Naive thymus-derived CD4-positive, alpha-beta T cell (primary cell): ENCODE measurements around the gene PEX16. TPM values are rescaled to one million over a fixed set of nuclear protein-coding genes. Genes with fewer than 3 reads are reported as not detected.

Experiments
- ATAC-seq: fragments of 150-1000 bp; cut with Tn5 transposase; 2 replicates; pipeline ENCODE4 v1.10.0; 2021; ENCODE audit warnings: mild to moderate bottlenecking, moderate library complexity
- CTCF ChIA-PET: fragments of 350-600 bp; sonication (Branson Sonifier 250); formaldehyde crosslinking; loops from one replicate; lab custom pipeline; 2021; ENCODE audit warnings: antibody characterized with exemption; lab: Charles Lee
- POLR2A ChIA-PET: fragments of 350-600 bp; sonication (Branson Sonifier 250); formaldehyde crosslinking; loops from one replicate; lab custom pipeline; 2021; ENCODE audit warnings: antibody characterized with exemption, inconsistent platforms; lab: Charles Lee
- DNase-seq, 9 donors: peaks; one replicate each; pipeline versions ENCODE4 v3.0.0 to v3.0.0-alpha.2; 2020 to 2022; ENCODE audit warnings: mixed read lengths in 1 of 9
- H3K27ac ChIP-seq: one replicate; pipeline ENCODE4 v1.7.0; 2013; ENCODE audit warnings: mild to moderate bottlenecking, low read depth, low read length, moderate library complexity
- H3K27me3 ChIP-seq, 2 donors: one replicate each; pipeline ENCODE4 v1.7.0; 2013; ENCODE audit warnings: low read length in 2 of 2, mild to moderate bottlenecking in 2 of 2, moderate library complexity in 2 of 2; ENCODE audit not compliant: control insufficient read depth in 2 of 2, insufficient read depth in 2 of 2
- H3K36me3 ChIP-seq, 3 experiments: 1 replicate in 2 of 3; 2 replicates in 1 of 3; pipeline ENCODE4 v1.7.0; 2013; ENCODE audit warnings: low read length in 3 of 3, mild to moderate bottlenecking in 3 of 3, moderate library complexity in 1 of 3; ENCODE audit not compliant: insufficient read depth in 3 of 3, control insufficient read depth in 2 of 3
- H3K4me1 ChIP-seq, 2 donors: one replicate each; pipeline ENCODE4 v1.7.0; 2013; ENCODE audit warnings: low read length in 2 of 2, mild to moderate bottlenecking in 2 of 2, moderate library complexity in 1 of 2; ENCODE audit not compliant: control insufficient read depth in 2 of 2, insufficient read depth in 2 of 2
- H3K4me3 ChIP-seq: 2 replicates; pipeline ENCODE4 v1.7.0; 2013; ENCODE audit warnings: mild to moderate bottlenecking, low read length
- H3K9me3 ChIP-seq, 3 experiments: 1 replicate in 2 of 3; 2 replicates in 1 of 3; pipeline ENCODE4 v1.7.0; 2013; ENCODE audit warnings: low read length in 3 of 3; ENCODE audit not compliant: control insufficient read depth in 2 of 3
- H3K27ac Mint-ChIP-seq, 9 donors: one replicate each; pipeline ENCODE4 v1.8.0; 2020 to 2022; ENCODE audit warnings: mixed read lengths in 9 of 9, mild to moderate bottlenecking in 8 of 9, moderate library complexity in 5 of 9, inconsistent platforms in 2 of 9
- H3K27me3 Mint-ChIP-seq, 5 donors: one replicate each; pipeline ENCODE4 v1.8.0; 2021 to 2022; ENCODE audit warnings: mixed read lengths in 5 of 5, mild to moderate bottlenecking in 1 of 5
- H3K36me3 Mint-ChIP-seq, 5 donors: one replicate each; pipeline ENCODE4 v1.8.0; 2020 to 2022; ENCODE audit warnings: mixed read lengths in 5 of 5, mild to moderate bottlenecking in 3 of 5, inconsistent platforms in 1 of 5
- H3K4me1 Mint-ChIP-seq, 7 donors: one replicate each; pipeline ENCODE4 v1.8.0; 2020 to 2022; ENCODE audit warnings: mixed read lengths in 7 of 7, mild to moderate bottlenecking in 3 of 7, inconsistent platforms in 1 of 7
- H3K4me3 Mint-ChIP-seq, 10 donors: one replicate each; pipeline ENCODE4 v1.8.0; 2020 to 2022; ENCODE audit warnings: mild to moderate bottlenecking in 10 of 10, mixed read lengths in 10 of 10, moderate library complexity in 6 of 10, inconsistent platforms in 2 of 10
- H3K9me3 Mint-ChIP-seq, 11 donors: one replicate each; pipeline ENCODE4 v1.8.0; 2020 to 2022; ENCODE audit warnings: mixed read lengths in 11 of 11, mild to moderate bottlenecking in 4 of 11, inconsistent platforms in 1 of 11, moderate library complexity in 1 of 11
- intact Hi-C, 2 donors: fragments of 100-400 bp; cut with micrococcal nuclease; formaldehyde crosslinking; loops; one replicate each; pipeline ENCODE4 v1.15.1; 2023
- polyA plus RNA-seq, 2 donors: library from polyadenylated mRNA; unstranded; fragments of 300-500 nt; fragmentation: Illumina TruSeq; gene quantifications; one replicate each; pipeline ENCODE4 v1.2.3, GENCODE V29; 2021
- total RNA-seq, 6 experiments: library from RNA in 5 of 6; stranded (reverse) in 5 of 6; gene quantifications; 1 replicate in 5 of 6; 2 replicates in 1 of 6; pipeline ENCODE4 v1.2.3 and lab custom pipeline; 2021 to 2026

The PEX16 gene
- total and polyA plus RNA-seq, 7 experiments from 2014 or later = 48.2 to 64.3 (median 56.7) TPM

DNA sequence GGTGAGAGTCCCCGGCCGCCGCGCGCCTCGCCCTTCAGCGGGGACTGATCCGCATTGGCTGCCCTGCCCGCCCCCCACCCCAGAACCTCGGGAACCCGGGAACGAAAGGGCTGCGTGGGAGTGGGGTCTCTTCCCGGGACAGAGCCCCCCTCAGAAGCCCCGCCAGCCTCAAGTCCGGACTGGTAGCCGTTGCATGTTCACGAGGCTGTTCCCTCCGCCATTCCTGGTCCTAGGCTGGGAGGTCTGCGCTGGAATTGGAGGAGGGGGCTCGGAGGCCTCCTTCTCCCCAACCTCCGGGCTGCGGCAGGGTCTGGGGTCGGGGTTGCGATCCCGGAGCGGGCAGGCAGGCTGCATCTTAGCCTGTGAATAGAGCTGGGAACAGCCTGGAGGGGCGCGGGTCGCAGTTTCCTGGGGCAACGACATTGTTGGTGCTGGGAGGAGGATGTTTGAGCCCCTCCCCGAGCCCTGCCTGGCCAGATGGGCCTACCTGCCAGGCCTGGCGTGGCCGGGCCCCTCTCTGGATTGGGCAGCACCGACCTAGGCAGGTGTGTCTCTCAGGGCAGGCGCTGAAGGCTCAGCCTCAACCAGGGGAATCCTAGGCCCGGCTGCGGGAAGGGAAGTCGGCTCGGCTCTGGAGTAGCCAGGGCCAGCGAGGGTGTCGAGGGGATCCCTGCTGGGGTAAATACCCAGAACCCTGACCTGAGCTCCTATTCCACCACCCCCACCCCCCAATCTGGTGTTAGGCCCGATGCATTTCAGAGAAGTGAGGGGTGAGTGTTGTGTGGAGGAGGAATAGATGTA, 31.6 kb downstream of the PEX16 start:
- H3K27ac ChIP-seq = no peak overlapping the region
- peaks cover 0 to 19% (median 3%) of the 10 kb centered on the region in 5 donors for H3K36me3 Mint-ChIP-seq
- H3K4me3 ChIP-seq = no peak overlapping the region
- peak overlapping the region in 6 of 10 donors; percentile 29 to 49 (median 39) for H3K4me3 Mint-ChIP-seq
- H3K9me3 ChIP-seq = no peaks in the 10 kb centered on the region
- peaks cover 0 to 21% (median 4%) of the 10 kb centered on the region in 5 donors for H3K27me3 Mint-ChIP-seq
- H3K27ac Mint-ChIP-seq = no peak overlapping the region
- no peak for ATAC-seq
- peaks cover 0 to 14% (median 0%) of the 10 kb centered on the region in 3 experiments for H3K36me3 ChIP-seq
- intact Hi-C loops = loop anchor here (1.0 kb wide), 4 partner anchors 13 to 39 kb away; partner anchors contain the start of gene CRY2 (in 1 of the 2)
- ChIA-PET CTCF (no interaction called here), POLR2A (no interaction called here)
- H3K9me3 Mint-ChIP-seq = peaks cover 0 to 3% (median 0%) of the 10 kb centered on the region in 11 donors
- peaks cover 7 to 15% (median 10%) of the 10 kb centered on the region in 7 donors for H3K4me1 Mint-ChIP-seq
- H3K27me3 ChIP-seq = no peaks in the 10 kb centered on the region
- H3K4me1 ChIP-seq = no peaks in the 10 kb centered on the region
- DNase-seq = no peak

DNA sequence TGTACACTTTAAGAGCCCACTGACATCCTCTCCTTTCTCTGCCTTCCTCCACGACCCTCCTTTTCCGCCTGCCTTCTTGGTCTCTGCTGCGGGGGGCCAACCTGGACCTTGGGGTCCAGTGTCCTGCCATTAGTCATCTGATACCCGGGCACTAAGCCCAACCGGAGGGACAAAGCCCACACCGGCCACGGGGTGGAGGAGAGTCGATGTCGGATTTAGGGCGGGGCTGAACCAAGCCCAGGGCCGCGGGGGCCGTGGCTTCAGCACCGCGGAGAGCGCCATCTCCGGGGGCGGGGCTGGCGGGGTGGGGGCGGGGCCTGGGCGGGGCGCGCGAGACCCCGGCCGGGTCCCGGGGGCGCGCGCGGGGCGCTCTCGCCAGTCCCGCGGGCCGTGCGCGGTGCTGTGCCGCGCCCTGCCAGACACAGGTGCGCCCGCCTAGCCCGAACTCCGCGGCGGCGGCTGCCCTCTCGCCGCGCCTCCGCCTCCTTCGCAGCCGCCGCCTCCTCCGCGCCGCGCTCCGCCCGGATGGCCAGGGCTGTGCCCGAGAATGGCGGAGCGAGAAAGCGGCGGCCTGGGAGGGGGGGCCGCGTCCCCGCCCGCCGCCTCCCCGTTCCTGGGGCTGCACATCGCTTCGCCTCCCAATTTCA, 32.3 kb downstream of the PEX16 start, which contains the start of gene MAPK8IP1:
TSS of gene MAPK8IP1 (plus strand) at position 378 of the 647 bp plus-strand sequence. CDS start at position 548, 170 bp downstream.
- H3K27ac Mint-ChIP-seq = peak within 1 kb of the TSS in 2 of 9 donors; percentile 40 to 69
- H3K27me3 ChIP-seq = no peaks in the 10 kb centered on the region
- ChIA-PET POLR2A (no interaction called here), CTCF (no interaction called here)
- H3K4me3 Mint-ChIP-seq = peak within 1 kb of the TSS; percentile 64 to 85 (median 73)
- peak; percentile 90 for ATAC-seq
- H3K9me3 ChIP-seq = no peaks in the 10 kb centered on the region
- intact Hi-C loops = loop anchor here (1.0 kb wide), 4 partner anchors 14 to 38 kb away; partner anchors contain the start of gene CRY2 (in 1 of the 2)
- peak within 1 kb of the TSS; percentile 51 for H3K4me3 ChIP-seq
- peak; percentile 15 to 71 (median 50) for DNase-seq
- H3K36me3 Mint-ChIP-seq = peaks cover 0 to 26% (median 7%) of the 10 kb centered on the region in 5 donors
- peaks cover 0 to 21% (median 0%) of the 10 kb centered on the region in 3 experiments for H3K36me3 ChIP-seq
- H3K4me1 Mint-ChIP-seq = peaks cover 7 to 15% (median 10%) of the 10 kb centered on the region in 7 donors
- no peak within 1 kb of the TSS for H3K27ac ChIP-seq
- H3K27me3 Mint-ChIP-seq = peaks cover 0 to 21% (median 4%) of the 10 kb centered on the region in 5 donors
- H3K9me3 Mint-ChIP-seq = peaks cover 0 to 3% (median 0%) of the 10 kb centered on the region in 11 donors
- H3K4me1 ChIP-seq = no peaks in the 10 kb centered on the region

DNA sequence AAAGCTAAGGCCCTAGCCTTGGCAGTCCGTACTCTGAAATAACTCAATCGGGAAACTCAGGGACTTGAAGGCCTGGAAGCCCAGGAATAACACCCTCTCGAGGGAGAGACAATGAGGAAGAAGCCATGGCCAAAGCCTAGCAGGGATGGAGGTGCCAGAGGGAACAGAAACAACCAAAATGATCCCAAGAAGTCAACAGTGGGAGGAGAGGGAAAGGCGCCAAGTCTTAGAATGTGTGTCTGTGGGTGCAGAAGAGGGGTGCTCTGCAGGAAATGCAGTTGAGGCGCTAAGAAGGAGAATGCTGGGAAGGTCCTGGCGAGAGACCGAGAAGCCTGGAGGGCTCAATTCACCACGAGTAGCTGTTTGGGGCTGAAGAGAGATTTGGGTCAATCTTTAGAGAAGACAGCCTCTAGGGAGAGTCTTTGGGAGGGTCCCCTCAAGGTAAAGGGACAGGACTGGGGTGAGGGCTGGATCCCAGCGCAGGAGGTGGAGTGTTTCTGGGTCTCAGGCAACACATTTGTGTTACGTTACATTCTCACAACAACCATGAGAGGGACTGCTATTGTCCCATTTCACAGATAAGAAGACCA, 33.0 kb downstream of the PEX16 start:
- Histone ChIP-seq H3K9me3 (no peaks in the 10 kb centered on the region), H3K27me3 (no peaks in the 10 kb centered on the region), H3K4me3 (no peak overlapping the region), H3K36me3 (peaks cover 0 to 28% (median 6%) of the 10 kb centered on the region in 3 experiments), H3K27ac (no peak overlapping the region), H3K4me1 (no peaks in the 10 kb centered on the region)
- H3K36me3 Mint-ChIP-seq = peaks cover 0 to 33% (median 11%) of the 10 kb centered on the region in 5 donors
- peaks cover 7 to 15% (median 10%) of the 10 kb centered on the region in 7 donors for H3K4me1 Mint-ChIP-seq
- H3K9me3 Mint-ChIP-seq = peaks cover 0 to 3% (median 0%) of the 10 kb centered on the region in 11 donors
- H3K27ac Mint-ChIP-seq = peak overlapping the region in 2 of 9 donors; percentile 40 to 69
- ChIA-PET CTCF (no interaction called here), POLR2A (interaction anchor here (0.6 kb wide), 1 partner anchor 738 kb away, joined by 3 read pairs; no protein-coding TSS in a partner anchor)
- peak overlapping the region; percentile 64 to 85 (median 73) for H3K4me3 Mint-ChIP-seq
- DNase-seq = no peak
- intact Hi-C loops = loop anchor here (1.0 kb wide), 4 partner anchors 15 to 37 kb away; partner anchors contain the start of gene CRY2 (in 1 of the 2)
- peaks cover 0 to 21% (median 4%) of the 10 kb centered on the region in 5 donors for H3K27me3 Mint-ChIP-seq
- ATAC-seq = no peak

DNA sequence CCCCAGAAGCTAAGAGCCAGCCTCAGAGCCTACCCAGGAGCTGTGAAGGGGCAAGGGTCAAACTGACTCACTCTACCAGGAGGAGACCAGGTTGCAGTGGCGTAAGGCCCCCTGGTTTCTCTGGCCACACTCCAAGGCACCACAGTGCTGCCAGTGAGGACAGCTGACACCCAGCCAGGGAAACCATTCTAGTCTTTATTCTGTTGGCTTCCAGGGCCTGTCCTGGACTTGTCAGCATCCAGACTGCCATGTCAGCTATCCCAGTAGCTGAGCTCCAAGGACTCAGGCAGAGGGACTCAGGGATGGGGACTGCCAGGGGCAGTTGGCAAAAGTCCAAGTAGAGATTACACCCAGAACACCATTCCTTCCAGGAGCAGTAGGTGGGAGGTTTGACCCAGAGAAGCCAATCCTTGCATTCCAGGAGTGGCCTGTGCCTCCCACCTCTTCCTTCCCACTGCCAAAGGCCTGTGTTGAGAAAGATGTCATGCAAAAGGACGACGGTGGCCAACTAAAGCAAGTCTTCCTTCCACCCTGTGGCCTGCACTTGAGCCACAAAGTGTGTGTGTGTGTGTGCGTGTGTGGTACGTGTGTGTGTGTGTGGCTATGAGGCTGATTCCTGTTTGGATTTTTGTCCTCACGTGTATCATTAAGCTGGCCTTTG, 35.8 kb downstream of the PEX16 start:
- DNase-seq (no peak), ATAC-seq (no peak)
- H3K27me3 ChIP-seq = no peaks in the 10 kb centered on the region
- no peaks in the 10 kb centered on the region for H3K9me3 ChIP-seq
- H3K27ac ChIP-seq = no peak overlapping the region
- Mint-ChIP-seq H3K4me3 (no peak overlapping the region), H3K4me1 (peaks cover 7 to 16% (median 10%) of the 10 kb centered on the region in 7 donors), H3K9me3 (peaks cover 0 to 3% (median 0%) of the 10 kb centered on the region in 11 donors), H3K27ac (no peak overlapping the region), H3K36me3 (peaks cover 9 to 53% (median 33%) of the 10 kb centered on the region in 5 donors), H3K27me3 (peaks cover 0 to 14% (median 0%) of the 10 kb centered on the region in 5 donors)
- intact Hi-C loops = no loop called here
- H3K4me1 ChIP-seq = no peaks in the 10 kb centered on the region
- H3K4me3 ChIP-seq = no peak overlapping the region
- POLR2A ChIA-PET = no interaction called here
- CTCF ChIA-PET = no interaction called here
- peaks cover 3 to 49% (median 11%) of the 10 kb centered on the region in 3 experiments for H3K36me3 ChIP-seq

DNA sequence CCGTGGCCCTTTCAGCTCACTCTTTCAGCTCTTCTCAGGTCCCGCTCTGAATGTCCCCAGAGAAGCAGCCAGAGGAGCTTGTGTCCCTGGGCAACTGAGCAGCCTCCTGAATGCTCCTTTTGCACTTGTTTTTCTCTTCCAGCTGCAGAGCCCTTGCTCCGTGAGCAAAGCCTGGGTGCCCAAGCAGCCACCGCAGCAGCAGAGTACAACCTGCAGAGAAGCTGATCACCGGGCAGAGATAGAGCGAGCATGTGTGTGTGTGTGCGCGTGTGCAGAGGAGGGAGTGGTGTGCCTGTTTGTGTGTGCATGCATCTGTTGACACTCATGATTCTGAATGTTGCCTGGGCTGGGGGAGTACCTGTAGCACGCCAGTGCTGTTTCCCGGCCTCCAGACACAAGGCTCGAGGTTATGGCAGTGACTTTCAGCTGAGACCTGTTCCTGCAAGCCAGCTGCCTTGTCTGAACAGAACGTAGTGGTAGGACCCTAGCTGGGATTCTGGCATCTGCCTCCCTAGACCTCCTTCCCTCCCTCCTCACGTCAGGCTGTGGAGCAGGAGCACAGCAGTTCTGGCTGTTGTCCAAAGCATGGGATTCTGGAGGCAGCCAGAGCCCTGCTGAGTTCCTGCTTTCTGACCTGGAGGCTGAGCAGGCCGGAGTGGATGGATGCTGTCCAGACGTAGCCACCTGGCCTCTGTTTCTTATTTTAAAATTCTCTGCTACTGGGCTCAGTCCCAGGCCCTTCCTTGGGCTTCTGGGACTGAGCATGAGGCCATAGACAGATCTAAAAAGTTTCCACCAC, 36.7 kb downstream of the PEX16 start:
- Histone ChIP-seq H3K9me3 (no peaks in the 10 kb centered on the region), H3K4me3 (no peak overlapping the region), H3K4me1 (no peaks in the 10 kb centered on the region), H3K36me3 (peaks cover 3 to 58% (median 11%) of the 10 kb centered on the region in 3 experiments), H3K27me3 (no peaks in the 10 kb centered on the region), H3K27ac (no peak overlapping the region)
- Mint-ChIP-seq H3K27ac (no peak overlapping the region), H3K4me1 (peaks cover 7 to 16% (median 10%) of the 10 kb centered on the region in 7 donors), H3K4me3 (no peak overlapping the region), H3K27me3 (peaks cover 0 to 10% (median 0%) of the 10 kb centered on the region in 5 donors), H3K9me3 (peaks cover 0 to 3% (median 0%) of the 10 kb centered on the region in 11 donors), H3K36me3 (peaks cover 9 to 61% (median 41%) of the 10 kb centered on the region in 5 donors)
- POLR2A ChIA-PET = no interaction called here
- intact Hi-C loops = no loop called here
- DNase-seq = no peak
- ATAC-seq = no peak
- CTCF ChIA-PET = no interaction called here
